HUES6 (cell line): ENCODE measurements around the gene INO80C.

Experiments used
- H3K27ac ChIP-seq: 2 replicates; pipeline ENCODE4 v1.7.0; 2013; ENCODE audit warnings: low read depth, mild to moderate bottlenecking, low read length, inconsistent platforms
- H3K27me3 ChIP-seq: 2 replicates; pipeline ENCODE4 v1.6.1; 2013; ENCODE audit warnings: low read length; ENCODE audit not compliant: control insufficient read depth, insufficient read depth
- H3K36me3 ChIP-seq: 2 replicates; pipeline ENCODE4 v1.6.1; 2013; ENCODE audit warnings: low read length; ENCODE audit not compliant: control insufficient read depth, insufficient read depth
- H3K4me1 ChIP-seq: 2 replicates; pipeline ENCODE4 v1.6.1; 2013; ENCODE audit warnings: low read length; ENCODE audit not compliant: control insufficient read depth, insufficient read depth
- H3K4me3 ChIP-seq: 2 replicates; pipeline ENCODE4 v1.5.1; 2013; ENCODE audit warnings: low read depth, low read length
- H3K9ac ChIP-seq: one replicate; pipeline ENCODE4 v1.6.1; 2013; ENCODE audit warnings: mild to moderate bottlenecking, low read length
- H3K9me3 ChIP-seq: 2 replicates; pipeline ENCODE4 v1.6.1; 2013; ENCODE audit warnings: low read depth, low read length; ENCODE audit not compliant: control insufficient read depth, insufficient read depth

INO80C gene

DNA sequence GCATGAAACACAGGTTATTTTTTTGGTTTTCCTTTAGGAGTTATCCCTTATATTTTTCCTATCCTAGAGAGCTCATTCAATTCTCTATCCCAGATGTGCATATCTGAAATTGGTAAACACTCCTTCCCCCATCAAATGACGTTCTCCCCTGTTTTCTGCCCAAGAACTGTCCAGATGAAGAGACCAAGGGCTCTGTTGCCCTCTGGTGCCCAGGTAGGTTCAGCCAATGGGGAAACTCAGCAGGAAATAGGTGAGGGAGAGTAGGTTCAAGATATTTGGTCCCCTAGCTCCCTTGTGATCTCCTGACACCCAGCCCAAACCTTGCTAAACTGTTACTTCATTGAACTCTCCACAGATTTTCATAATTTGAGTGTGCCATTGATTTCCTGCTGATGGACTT is 14.1 kb upstream of the INO80C start:
- H3K4me1 ChIP-seq: peaks cover 40% of the 10 kb centered on the region
- no peak overlapping the region for H3K27ac ChIP-seq

DNA sequence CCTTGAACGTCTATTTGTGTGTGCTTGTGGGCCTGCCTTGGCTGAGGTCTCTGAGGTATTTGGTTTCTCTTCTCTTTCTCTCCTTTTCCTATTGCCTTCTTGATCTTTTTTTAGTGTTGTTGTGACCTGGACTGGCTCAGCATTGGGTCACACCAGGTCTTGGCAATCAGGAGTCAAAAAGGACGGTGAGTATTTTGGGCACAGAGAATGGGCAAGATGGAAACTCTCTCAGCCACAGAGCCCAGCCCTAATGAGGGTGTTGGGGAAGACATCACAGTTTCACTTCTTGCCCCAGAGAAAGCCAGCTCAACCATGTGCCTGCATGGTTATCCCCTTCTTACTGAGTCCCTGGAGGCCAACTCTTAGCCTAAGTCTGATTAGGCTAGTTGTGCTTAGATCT is 13.7 kb upstream of the INO80C start:
- Histone ChIP-seq H3K36me3 (no peaks in the 10 kb centered on the region), H3K4me3 (no peak overlapping the region), H3K9me3 (no peaks in the 10 kb centered on the region), H3K9ac (no peak overlapping the region), H3K27me3 (no peaks in the 10 kb centered on the region), H3K27ac (no peak overlapping the region), H3K4me1 (peaks cover 37% of the 10 kb centered on the region)

More for the DNA sequence above, 14.1 kb upstream of the INO80C start:
- Histone ChIP-seq H3K9me3 (no peaks in the 10 kb centered on the region), H3K36me3 (no peaks in the 10 kb centered on the region), H3K27me3 (no peaks in the 10 kb centered on the region), H3K9ac (no peak overlapping the region), H3K4me3 (no peak overlapping the region)

GRCh38 chr18:35510076-35510651 is 12.4 kb upstream of the INO80C start:
- Histone ChIP-seq H3K27me3 (no peaks in the 10 kb centered on the region), H3K9me3 (no peaks in the 10 kb centered on the region), H3K9ac (no peak overlapping the region), H3K36me3 (no peaks in the 10 kb centered on the region), H3K4me1 (peaks cover 25% of the 10 kb centered on the region), H3K4me3 (no peak overlapping the region), H3K27ac (no peak overlapping the region)

- Histone ChIP-seq H3K9ac (no peak overlapping the region), H3K36me3 (no peaks in the 10 kb centered on the region), H3K27me3 (no peaks in the 10 kb centered on the region), H3K27ac (no peak overlapping the region), H3K4me3 (no peak overlapping the region), H3K4me1 (peaks cover 15% of the 10 kb centered on the region), H3K9me3 (no peaks in the 10 kb centered on the region)
These were observed 11.1 kb upstream of the INO80C start for GRCh38 chr18:35508746-35509338.

GRCh38 chr18:35508030-35508429 is 10.3 kb upstream of the INO80C start:
- Histone ChIP-seq H3K9me3 (no peaks in the 10 kb centered on the region), H3K4me1 (peaks cover 7% of the 10 kb centered on the region), H3K4me3 (no peak overlapping the region), H3K27ac (no peak overlapping the region), H3K9ac (no peak overlapping the region), H3K27me3 (no peaks in the 10 kb centered on the region), H3K36me3 (no peaks in the 10 kb centered on the region)

- H3K9ac ChIP-seq: no peak overlapping the region
- peaks cover 4% of the 10 kb centered on the region for H3K4me1 ChIP-seq
- no peaks in the 10 kb centered on the region for H3K36me3 ChIP-seq
- H3K9me3 ChIP-seq: no peaks in the 10 kb centered on the region
- no peaks in the 10 kb centered on the region for H3K27me3 ChIP-seq
- no peak overlapping the region for H3K4me3 ChIP-seq
- no peak overlapping the region for H3K27ac ChIP-seq
These were observed 9.9 kb upstream of the INO80C start for GRCh38 chr18:35507623-35508022.

GRCh38 chr18:35507192-35507591 is 9.4 kb upstream of the INO80C start:
- Histone ChIP-seq H3K27ac (no peak overlapping the region), H3K4me3 (no peak overlapping the region), H3K27me3 (no peaks in the 10 kb centered on the region), H3K9ac (no peak overlapping the region), H3K9me3 (no peaks in the 10 kb centered on the region), H3K36me3 (no peaks in the 10 kb centered on the region), H3K4me1 (peaks cover 4% of the 10 kb centered on the region)

GRCh38 chr18:35506024-35506712 is 8.4 kb upstream of the INO80C start:
- H3K9ac ChIP-seq: no peak overlapping the region
- H3K9me3 ChIP-seq: no peaks in the 10 kb centered on the region
- no peak overlapping the region for H3K27ac ChIP-seq
- H3K4me1 ChIP-seq: peaks cover 9% of the 10 kb centered on the region
- H3K4me3 ChIP-seq: no peak overlapping the region
- H3K27me3 ChIP-seq: no peaks in the 10 kb centered on the region
- no peaks in the 10 kb centered on the region for H3K36me3 ChIP-seq

- Histone ChIP-seq H3K9me3 (no peaks in the 10 kb centered on the region), H3K27ac (no peak overlapping the region), H3K4me3 (no peak overlapping the region), H3K27me3 (no peaks in the 10 kb centered on the region), H3K4me1 (peaks cover 9% of the 10 kb centered on the region), H3K9ac (no peak overlapping the region), H3K36me3 (no peaks in the 10 kb centered on the region)
These were observed 7.2 kb upstream of the INO80C start for GRCh38 chr18:35504996-35505395.

- Histone ChIP-seq H3K9ac (no peak overlapping the region), H3K4me1 (peaks cover 8% of the 10 kb centered on the region), H3K27me3 (no peaks in the 10 kb centered on the region), H3K4me3 (no peak overlapping the region), H3K9me3 (no peaks in the 10 kb centered on the region), H3K27ac (no peak overlapping the region), H3K36me3 (no peaks in the 10 kb centered on the region)
These were observed 4.3 kb upstream of the INO80C start for GRCh38 chr18:35502052-35502451.

DNA sequence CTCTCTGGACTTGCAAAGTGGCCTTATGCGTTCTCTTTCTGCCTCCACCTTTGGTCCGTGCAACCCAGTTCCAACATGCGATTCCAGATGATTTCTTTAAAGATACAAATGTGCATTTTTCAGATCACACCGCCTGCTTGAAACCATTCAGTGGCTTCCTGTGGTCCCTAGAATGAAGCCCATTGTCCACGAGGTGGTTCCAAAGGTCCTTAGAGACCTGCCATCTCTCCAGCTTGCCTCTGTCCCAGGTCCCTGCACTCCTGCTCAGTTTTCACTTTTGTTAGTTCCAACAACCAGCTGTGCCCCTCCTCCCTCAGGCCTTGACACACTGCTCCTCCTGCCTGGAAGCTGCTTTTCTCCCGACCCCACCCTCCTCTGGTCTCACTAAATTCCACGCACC is 3.6 kb upstream of the INO80C start:
- no peaks in the 10 kb centered on the region for H3K27me3 ChIP-seq
- H3K27ac ChIP-seq: no peak overlapping the region
- no peaks in the 10 kb centered on the region for H3K9me3 ChIP-seq
- peaks cover 14% of the 10 kb centered on the region for H3K4me1 ChIP-seq
- H3K4me3 ChIP-seq: no peak overlapping the region
- H3K9ac ChIP-seq: no peak overlapping the region
- no peaks in the 10 kb centered on the region for H3K36me3 ChIP-seq
